ENCODE data around the gene RTF2. TPM values are rescaled to one million over a fixed set of nuclear protein-coding genes. Genes with fewer than 3 reads are reported as not detected.

RTF2 gene
- total and polyA plus RNA-seq, 2 experiments from 2014 or later: 28.2 to 53.7 TPM

DNA sequence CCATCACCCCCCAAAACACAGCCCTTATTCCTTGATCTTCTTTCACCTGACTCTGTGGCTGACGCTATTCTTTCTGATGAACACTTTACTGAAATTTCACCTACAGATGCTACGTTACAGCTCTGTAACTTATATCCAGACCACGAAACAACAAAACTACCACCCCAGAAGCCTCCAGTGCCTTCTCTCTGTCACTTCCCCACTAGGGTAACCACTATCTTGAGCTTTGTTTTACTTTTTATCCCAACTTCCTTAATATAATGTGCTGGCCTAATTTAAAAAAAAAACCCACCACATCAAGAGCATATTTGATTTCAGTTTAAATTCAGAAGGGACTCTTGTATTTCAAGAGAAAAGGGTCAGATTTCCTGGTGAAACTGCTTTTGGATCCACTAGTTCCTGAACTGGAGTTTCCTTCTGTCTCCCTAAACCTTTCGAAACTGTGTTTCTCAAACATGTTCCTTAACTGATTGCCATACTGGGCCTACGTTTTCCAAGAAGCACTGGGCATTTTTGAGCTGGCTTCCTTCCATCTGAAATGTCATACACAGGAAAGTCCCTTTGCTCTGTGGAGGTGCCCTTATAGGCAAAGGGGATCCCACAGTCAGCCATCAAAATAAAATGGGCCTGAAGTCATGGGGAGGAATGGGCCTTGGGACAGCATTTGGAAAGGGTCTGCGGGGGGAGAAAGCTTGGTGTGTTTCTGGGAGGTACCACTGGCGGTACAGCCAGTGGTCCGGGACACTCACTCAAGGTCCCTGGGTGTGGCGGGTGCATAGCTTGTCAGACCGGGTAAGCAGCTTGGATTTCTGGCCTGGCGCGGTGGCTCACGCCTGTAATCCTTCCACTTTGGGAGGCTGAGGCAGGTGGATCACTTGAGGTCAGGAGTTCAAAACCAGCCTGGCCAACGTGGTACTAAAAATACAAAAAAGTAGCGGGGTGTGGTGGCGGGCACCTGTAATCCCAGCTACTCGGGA is 25.8 kb upstream of the RTF2 start:
- H3K4me2 ChIP-seq: no peak overlapping the region
- Mint-ChIP-seq H3K9me3 (no peaks in the 10 kb centered on the region), H3K4me1 (no peaks in the 10 kb centered on the region; the same call in 2 of the 3 replicates), H3K4me3 (no peak overlapping the region), H3K36me3 (ENCODE audit: low read depth) (no peaks in the 10 kb centered on the region), H3K27ac (no peak overlapping the region), H3K27me3 (ENCODE audit: insufficient read depth, low read depth, poor library complexity) (peaks cover 8% of the 10 kb centered on the region)
- no peaks in the 10 kb centered on the region for H3K9me2 ChIP-seq (ENCODE audit: insufficient read depth)
- no peaks in the 10 kb centered on the region for H3F3A ChIP-seq (replicated peaks; ENCODE audit: low read depth)
- no peaks in the 10 kb centered on the region for H3K36me3 ChIP-seq (ENCODE audit: insufficient read depth)
- H3K27me3 ChIP-seq (ENCODE audit: insufficient read depth): no peaks in the 10 kb centered on the region
- no peak overlapping the region for H3K27ac ChIP-seq (ENCODE audit: low read depth)
- H4K20me1 ChIP-seq (replicated peaks; ENCODE audit: insufficient read depth): no peaks in the 10 kb centered on the region
- no peaks in the 10 kb centered on the region for H3K4me1 ChIP-seq (ENCODE audit: insufficient read depth)
- DNase-seq (ENCODE audit: low spot score) (no peak), ATAC-seq (no peak)
- TF ChIP-seq EZH2phosphoT487 (IDR thresholded peaks at IDR 0.05; ENCODE audit: unreplicated experiment) (no peak), ZNF331 (CRISPR knock-in tag; IDR thresholded peaks at IDR 0.05; ENCODE audit: low read depth) (no peak), EZH2 (IDR thresholded peaks at IDR 0.05; ENCODE audit: low read depth, unreplicated experiment) (no peak), NANOG (IDR thresholded peaks at IDR 0.05; ENCODE audit: borderline replicate concordance) (no peak), ZNF462 (CRISPR knock-in tag; IDR thresholded peaks at IDR 0.05) (no peak), JUNB (IDR thresholded peaks at IDR 0.05; ENCODE audit: unreplicated experiment) (no peak), ZNF114 (CRISPR knock-in tag; IDR thresholded peaks at IDR 0.05) (no peak), POLR2AphosphoS5 (IDR thresholded peaks at IDR 0.05; ENCODE audit: low read depth) (no peak), STAT1 (IDR thresholded peaks at IDR 0.05; ENCODE audit: unreplicated experiment) (no peak), CREB1 (CRISPR knock-in tag; IDR thresholded peaks at IDR 0.05; ENCODE audit: low read depth) (no peak)
- TF ChIP-seq, protein P1, sequence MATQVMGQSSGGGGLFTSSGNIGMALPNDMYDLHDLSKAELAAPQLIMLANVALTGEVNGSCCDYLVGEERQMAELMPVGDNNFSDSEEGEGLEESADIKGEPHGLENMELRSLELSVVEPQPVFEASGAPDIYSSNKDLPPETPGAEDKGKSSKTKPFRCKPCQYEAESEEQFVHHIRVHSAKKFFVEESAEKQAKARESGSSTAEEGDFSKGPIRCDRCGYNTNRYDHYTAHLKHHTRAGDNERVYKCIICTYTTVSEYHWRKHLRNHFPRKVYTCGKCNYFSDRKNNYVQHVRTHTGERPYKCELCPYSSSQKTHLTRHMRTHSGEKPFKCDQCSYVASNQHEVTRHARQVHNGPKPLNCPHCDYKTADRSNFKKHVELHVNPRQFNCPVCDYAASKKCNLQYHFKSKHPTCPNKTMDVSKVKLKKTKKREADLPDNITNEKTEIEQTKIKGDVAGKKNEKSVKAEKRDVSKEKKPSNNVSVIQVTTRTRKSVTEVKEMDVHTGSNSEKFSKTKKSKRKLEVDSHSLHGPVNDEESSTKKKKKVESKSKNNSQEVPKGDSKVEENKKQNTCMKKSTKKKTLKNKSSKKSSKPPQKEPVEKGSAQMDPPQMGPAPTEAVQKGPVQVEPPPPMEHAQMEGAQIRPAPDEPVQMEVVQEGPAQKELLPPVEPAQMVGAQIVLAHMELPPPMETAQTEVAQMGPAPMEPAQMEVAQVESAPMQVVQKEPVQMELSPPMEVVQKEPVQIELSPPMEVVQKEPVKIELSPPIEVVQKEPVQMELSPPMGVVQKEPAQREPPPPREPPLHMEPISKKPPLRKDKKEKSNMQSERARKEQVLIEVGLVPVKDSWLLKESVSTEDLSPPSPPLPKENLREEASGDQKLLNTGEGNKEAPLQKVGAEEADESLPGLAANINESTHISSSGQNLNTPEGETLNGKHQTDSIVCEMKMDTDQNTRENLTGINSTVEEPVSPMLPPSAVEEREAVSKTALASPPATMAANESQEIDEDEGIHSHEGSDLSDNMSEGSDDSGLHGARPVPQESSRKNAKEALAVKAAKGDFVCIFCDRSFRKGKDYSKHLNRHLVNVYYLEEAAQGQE (IDR thresholded peaks at IDR 0.05; ENCODE audit: unreplicated experiment): no peak
- TF ChIP-seq, protein P2, sequence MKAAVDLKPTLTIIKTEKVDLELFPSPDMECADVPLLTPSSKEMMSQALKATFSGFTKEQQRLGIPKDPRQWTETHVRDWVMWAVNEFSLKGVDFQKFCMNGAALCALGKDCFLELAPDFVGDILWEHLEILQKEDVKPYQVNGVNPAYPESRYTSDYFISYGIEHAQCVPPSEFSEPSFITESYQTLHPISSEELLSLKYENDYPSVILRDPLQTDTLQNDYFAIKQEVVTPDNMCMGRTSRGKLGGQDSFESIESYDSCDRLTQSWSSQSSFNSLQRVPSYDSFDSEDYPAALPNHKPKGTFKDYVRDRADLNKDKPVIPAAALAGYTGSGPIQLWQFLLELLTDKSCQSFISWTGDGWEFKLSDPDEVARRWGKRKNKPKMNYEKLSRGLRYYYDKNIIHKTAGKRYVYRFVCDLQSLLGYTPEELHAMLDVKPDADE (IDR thresholded peaks at IDR 0.05): no peak
- TF ChIP-seq, protein P3, sequence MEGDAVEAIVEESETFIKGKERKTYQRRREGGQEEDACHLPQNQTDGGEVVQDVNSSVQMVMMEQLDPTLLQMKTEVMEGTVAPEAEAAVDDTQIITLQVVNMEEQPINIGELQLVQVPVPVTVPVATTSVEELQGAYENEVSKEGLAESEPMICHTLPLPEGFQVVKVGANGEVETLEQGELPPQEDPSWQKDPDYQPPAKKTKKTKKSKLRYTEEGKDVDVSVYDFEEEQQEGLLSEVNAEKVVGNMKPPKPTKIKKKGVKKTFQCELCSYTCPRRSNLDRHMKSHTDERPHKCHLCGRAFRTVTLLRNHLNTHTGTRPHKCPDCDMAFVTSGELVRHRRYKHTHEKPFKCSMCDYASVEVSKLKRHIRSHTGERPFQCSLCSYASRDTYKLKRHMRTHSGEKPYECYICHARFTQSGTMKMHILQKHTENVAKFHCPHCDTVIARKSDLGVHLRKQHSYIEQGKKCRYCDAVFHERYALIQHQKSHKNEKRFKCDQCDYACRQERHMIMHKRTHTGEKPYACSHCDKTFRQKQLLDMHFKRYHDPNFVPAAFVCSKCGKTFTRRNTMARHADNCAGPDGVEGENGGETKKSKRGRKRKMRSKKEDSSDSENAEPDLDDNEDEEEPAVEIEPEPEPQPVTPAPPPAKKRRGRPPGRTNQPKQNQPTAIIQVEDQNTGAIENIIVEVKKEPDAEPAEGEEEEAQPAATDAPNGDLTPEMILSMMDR (conservative IDR thresholded peaks at IDR 0.05; ENCODE audit: low read depth in 2 of 2): no peak
- no peaks in the 10 kb centered on the region for H3K79me2 ChIP-seq (replicated peaks; ENCODE audit: insufficient read depth)
- H3K4me3 ChIP-seq: no peak overlapping the region
- no peak overlapping the region for H2AFZ ChIP-seq
